Activated effector memory CD4-positive, alpha-beta T cell treated with Interleukin-2 at 50 U/mL for 16 hours (primary cell): ENCODE measurements around the gene SYNJ1.

Experiments
- DNase-seq: peaks from one replicate; pipeline ENCODE4 v3.0.0-alpha.2; 2020

The SYNJ1 gene

DNA sequence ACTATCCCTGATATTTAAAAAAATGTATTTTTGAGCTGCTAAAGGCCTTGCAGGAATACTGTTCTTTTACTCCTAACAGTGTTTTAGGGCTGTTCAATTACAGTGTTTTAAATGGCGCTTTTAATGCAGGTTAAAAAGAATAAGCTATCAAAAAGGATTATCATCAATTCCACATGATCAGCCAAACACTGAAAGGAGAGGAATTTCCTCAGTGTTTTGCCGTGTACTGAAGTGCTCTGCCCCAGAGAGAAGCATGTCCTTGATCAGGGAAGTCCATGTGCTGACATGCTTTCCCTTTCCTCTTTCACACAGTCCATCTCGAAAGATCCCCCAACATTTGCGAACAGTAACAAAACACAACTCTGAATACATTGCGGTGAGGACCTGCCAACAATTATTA lies 119.0 kb downstream of the SYNJ1 start:
- DNase-seq = no peak

DNA sequence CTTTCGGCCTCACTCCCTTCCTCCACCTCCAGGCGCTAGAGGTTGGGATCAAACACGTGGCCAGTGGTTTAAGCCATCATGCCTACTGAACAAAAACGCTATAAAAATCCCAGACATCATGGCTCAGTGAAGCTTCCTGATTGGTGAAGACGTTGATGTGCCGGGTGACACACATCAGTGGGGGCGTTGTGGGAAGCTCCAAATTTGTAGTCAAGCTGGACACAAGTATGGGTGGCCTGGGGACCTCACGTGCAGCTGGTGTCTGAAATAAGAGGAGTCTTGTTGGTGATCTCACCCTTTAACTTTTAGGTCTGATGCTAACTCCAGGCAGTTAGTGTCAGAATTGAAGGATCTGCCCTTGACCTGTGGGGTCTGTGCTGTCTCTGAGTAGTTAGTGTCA lies 122.3 kb downstream of the SYNJ1 start:
- DNase-seq = no peak

DNA sequence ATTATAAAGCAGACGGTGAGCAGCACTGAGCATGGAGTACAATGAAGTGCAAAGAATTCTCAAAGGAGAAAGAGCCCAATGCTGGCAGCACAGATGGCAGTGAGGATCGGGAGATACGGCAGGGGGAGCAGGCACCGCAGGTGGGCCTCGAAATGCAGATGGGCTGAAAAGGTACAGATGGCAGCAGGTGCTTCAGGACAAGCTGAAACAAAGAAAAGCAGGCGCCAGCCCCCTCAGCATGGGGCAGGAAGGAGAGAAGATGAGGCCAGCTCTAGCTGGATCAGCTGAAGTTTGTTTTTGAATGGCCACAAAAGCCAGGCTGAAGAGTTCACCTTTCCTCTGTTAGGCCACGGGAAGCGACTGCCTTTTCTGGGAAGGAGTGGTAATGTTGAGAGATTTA lies 123.3 kb downstream of the SYNJ1 start:
- no peak for DNase-seq

DNA sequence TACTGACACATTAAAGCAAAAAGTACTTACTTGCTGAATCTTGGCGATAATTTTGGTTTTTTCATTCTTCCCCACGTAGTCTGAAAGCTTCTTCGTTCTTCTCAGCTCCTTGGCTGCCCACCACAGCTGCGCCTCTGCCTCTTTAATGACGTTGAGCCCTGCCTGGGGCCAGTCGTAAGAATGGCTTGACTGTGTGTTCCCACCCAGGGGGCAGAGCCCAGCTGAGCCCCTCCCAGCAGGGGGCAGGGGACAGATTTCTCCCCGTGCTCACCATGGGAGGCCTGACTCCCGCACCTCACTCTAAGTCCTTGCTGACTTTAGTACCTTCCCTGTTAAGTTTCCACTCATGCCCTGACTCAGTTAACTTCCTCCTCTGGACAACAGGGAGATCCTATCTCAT lies 124.7 kb downstream of the SYNJ1 start:
- DNase-seq = no peak

DNA sequence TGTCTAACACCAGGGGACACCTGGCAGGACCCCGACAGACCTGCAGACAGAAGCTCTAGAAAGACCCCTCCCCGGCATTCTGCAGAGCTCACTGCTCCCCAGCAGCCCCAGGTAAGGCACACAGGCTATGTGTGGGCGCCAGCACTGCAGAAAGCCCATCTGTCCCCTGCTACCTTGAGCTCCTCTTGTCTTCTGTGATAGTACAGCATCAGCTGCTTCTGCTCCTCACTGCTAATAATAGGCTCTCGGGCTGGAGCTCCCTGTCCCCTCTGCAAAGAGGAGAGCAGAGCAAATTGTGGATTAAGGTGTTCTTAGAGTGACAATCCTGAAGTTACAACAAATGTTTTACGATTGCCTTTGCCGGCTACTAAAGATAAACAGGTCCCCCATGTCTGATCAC lies 125.7 kb downstream of the SYNJ1 start:
- DNase-seq = no peak

DNA sequence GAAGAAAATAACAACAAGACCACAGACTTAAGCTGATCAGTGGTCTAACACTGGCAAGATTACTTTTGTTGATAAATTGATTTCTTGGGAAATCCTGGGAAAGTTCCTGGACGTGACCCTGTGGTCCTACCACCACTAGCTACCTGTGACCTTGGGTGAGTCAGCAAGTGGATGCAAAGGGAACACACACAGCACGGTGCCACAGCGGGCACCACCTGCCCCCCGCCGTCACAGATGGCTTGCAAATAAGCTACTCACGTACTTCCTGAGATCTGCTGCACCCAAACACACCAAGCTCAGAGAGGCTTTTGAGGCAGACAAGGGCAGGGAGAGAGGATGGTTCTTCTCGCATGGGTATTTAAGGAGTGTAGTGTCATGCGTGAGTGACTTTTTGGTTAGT lies 128.3 kb downstream of the SYNJ1 start:
- DNase-seq = no peak

DNA sequence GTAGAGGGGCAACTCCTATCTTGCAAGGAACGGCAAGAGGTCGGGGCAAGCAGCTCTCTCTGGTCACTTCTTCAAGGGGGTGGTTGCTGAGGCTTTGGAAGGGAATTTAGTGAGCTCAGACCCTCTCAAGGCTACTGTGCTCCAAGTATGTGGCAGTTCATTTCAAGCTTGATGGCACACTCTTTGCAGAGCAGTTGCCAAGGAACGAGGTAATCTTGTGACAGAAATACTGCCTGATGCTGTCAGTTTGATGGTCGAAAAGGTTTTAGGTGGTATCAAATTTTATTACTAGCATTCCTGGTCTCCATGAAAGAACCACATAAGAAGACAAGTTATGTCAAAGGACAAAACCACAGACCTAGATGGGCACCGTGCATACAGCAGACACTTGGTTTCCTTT lies 128.7 kb downstream of the SYNJ1 start:
- no peak for DNase-seq

DNA sequence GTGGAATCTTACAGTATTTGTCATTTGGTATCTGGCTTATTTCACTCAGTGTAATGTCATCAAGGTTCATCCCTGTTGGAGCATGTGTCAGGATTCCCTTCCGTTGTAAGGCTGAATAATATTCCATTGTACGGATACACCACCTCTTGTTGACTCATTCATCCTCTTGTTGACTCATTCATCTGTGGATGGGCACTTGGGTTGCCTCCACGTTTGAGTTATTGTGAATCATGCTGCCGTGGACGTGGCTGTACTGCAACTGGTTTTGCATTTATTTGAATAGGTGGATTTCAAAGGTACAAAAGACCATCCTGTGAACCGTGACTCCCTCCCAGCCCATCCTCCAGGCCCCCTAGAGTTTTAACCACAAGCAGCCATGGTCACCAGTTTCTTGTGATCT lies 130.6 kb downstream of the SYNJ1 start:
- DNase-seq = no peak

DNA sequence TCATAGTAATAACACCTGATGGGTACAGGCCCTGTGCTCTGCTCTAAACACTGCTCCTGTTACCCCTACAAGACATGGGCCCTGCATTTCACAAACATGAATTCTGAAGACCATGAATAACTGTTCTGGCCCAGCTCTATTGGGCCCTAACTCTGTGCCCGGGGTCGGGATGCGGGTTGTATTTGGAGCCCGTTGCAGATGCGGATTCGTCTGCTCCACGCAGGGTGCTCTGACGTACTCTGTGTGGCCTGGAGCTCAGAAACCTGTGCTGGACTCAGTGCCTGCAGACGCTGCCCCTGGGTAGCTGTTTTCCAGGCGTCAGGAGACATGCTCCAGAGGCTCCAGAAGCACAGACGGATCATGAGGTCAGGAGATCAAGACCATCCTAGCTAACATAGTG lies 132.4 kb downstream of the SYNJ1 start:
- DNase-seq = no peak

DNA sequence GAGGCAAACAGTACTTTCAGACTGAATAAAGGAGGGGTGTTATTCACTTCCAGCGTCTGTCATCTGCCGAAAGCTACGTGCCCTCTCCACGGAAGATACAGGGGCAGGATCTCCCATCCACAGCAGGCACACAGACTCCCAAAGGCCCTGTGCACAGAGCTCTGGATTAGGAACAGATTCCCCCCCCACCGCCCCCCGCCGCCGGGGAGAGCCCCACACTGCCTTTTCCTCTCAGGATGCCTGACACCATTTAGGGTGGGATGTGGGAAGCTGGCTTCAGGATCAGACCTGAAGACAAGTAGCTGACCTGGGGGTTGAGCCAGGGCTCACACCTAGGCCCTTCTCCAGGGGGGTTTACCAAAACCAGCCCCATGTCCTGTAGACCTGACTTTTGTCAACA lies 134.1 kb downstream of the SYNJ1 start:
- no peak for DNase-seq

DNA sequence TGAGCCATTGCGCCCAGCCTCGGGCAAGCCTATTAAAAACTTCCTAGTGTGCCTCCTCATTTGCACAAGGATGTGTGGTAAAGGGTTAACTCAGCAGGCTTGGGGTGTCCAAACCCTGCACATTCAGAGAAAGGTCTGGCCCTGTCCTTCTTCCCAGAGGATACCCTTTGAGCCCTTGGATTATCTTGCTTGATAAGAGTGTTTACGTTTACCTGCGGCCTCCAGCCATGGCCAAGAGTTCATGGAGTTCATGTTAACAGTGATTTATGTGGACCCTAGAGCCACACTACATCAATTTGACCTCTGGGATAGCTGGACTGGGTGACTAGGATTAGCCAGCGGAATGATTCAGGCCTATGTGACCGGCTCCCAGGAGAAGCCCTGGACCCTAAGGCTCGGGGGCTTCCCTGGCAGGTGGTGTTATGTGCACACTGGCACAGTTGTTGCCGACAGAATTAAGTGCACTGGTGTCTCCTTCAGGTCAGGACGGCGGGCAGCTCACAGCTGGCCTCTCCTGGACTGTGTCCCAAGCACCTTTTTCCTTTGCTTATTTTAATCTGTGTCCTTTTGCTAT lies 134.8 kb downstream of the SYNJ1 start:
- no peak for DNase-seq

DNA sequence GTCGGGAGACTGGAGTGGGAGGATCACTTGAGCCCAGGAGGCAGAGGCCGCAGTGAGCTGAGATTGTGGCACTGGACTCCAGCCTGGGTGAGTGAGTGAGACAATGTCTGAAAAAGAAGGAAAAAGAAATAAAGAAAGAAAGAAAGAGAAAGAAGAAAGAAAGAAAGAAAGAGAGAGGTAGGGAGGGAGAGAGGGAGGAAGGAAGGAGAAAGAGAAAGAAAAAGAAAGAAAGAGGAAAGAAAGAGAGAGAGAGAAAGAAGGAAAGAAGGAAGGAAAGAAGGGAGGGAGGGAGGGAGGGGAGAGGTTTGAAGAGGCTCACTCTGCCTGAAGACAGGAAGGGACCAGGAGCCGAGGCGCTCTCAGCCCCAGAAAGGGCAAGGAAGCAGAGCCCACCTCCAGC lies 137.7 kb downstream of the SYNJ1 start:
- no peak for DNase-seq

DNA sequence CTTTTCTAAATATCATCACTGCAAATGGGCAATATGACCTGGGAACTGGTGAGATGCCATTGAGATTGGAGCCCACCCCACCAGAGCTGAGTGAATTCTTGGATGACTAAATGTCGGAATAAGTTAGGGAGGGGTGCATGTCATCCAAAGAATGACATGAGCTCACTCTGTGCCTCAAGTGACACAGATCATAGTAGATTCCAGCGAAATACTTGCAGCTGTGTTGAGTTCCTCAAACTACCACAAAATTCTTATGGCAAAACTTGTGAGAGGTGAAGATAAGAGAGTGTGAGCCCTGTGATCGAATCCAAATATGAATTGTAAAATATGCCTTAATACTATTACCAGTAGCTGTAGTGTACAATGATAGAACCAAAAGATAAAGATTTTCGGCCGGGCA lies 140.2 kb downstream of the SYNJ1 start:
- DNase-seq = no peak

DNA sequence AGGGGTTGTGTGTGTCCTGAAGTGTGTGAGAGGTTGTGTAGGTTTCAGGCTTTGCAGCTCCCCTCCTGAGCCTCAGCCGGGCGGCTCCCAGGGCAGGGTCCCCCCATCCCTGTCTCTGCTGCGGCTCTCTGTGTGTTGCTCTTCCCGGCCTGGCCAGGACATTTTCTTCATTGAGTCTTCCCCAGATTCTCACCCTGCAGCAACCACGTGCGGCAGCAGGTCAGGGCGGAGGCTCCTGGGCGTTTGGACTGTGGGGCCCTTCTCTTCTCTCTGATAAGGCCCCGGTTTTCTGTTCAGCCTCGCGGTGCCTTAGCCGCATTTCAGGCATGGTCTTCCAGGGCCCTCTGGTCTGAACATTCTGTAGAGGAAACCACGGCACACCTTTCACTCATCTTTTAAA lies 140.7 kb downstream of the SYNJ1 start:
- no peak for DNase-seq

DNA sequence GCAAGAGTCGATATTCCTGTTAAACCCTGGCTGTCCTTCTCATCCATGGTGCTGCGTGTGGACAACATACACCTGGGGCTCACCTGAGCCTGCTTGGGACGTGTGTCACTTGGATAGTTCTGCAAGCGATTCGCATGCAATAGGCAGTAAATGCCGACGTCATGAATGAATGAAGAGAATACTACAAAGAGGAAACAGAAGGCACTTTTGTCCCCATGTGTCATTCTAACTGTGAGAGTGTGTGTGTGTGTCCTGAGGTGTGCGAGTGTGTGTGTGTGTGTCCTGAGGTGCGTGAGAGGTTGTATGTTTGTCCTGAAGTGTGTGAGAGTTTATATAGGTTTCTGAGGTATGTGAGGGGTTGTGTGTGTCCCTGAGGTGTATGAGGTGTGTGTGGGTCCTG lies 141.8 kb downstream of the SYNJ1 start:
- DNase-seq = no peak

DNA sequence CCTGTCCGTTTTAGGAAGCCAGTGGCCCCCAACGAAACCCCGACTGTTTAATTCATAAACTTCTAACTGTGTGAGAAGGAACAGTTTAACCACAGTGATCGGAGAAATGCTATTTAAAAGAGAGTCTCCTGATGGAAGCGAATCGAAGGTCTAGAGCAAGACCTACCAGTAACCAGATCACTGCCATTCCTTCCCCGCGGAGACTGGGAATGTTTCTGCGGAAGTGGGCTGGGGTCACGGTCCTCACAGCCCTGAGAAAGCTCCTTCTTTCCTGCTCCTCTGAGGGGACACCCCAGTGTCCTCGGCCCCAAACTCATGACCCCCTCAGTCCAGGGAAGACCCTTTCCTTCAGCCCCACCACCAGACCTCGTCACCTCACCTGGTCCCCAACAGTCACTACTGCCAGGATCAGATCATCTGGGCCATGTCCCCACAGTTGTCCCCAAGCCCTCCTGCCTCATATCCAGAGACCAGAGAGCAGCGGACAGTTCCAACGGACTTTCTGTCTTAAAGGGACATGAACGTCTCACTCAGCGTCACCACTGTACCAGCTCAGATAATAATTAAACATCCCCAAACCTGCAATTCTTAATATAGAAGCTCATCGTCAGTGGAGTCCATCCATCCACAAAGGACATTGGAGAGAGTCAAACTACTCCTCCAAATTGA lies 142.6 kb downstream of the SYNJ1 start, which contains the start of gene TCP10L:
Gene TCP10L, minus strand, starts transcription at position 482 of the 669 bp plus-strand sequence. CDS start 1,219 bp downstream, outside the sequence.
- no peak for DNase-seq

DNA sequence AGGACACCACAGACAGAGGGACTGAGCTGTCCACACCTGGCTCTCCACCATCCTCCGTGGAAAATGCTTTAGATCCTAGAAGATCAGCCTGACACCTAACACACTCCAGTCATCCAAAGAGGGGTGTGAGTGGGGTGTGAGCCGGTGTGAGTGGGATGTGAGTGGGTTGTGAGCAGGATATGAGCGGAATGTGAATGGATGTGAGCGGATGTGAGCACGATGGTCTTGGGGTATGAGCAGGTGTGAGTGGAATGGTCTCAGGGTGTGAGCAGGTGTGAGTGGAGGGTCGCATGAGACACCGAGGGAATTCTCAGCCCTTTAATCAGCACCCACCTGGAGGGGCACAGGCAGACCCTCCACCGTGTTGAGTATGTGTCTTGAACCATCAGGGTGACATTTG lies 143.3 kb downstream of the SYNJ1 start:
- no peak for DNase-seq

DNA sequence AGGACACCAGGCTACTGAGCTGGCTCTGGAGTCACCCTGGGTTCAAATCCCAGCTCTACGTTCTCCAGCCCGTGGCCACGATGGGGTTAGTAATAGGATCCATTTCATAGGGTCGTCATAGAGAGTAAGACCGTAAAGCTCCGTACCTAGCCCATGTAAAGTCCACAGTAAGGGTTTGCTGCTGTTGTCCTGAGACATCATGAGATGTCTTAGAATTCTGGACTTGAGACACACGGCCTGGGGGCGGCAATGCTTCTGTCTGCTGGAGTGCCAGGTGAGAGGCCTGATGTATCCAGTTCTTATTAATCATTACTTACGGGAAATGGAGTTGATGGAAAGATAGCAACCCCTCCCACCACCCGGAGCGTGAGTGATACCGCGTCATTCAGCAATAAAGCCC lies 146.1 kb downstream of the SYNJ1 start:
- DNase-seq = no peak

DNA sequence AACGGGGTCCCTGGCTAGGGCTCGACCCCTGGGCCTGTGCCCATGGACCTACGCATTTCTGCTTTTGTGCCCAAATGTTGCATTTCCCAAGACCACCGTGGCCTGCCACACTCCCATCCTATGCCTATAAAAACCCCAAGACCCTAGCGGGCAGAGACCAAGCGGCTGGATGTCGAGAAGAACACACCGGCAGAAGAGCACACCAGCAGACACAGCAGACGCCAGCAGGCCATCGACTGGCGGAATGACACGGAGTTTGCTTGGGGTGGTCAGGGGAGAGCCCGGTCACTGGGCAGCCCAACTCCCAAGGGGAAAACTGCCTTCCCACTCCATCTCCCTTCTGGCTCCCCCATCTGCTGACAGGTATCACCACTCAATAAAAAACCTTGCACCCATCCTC lies 146.9 kb downstream of the SYNJ1 start:
- no peak for DNase-seq
